ENCODE measurements around the gene LDLRAD3. TPM values are rescaled to one million over a fixed set of nuclear protein-coding genes. Genes with fewer than 3 reads are reported as not detected.
A peak's percentile ranks its signal among the peaks of the same experiment; 100 is the strongest.

The LDLRAD3 gene
- total RNA-seq (2021) = 11.5 and 12.1 TPM in 2 replicates
- long read RNA-seq, transcript LDLRAD3-201 (6 exons, 3,798 nt) = major isoform, 24 of 49 reads
- long read RNA-seq, partial matches to known transcripts = 4 of 49 reads
- long read RNA-seq, other reads (novel, unspliced or antisense) = 18 of 49 reads

- Histone ChIP-seq H3K4ac (ENCODE audit: low read depth, low read length) (no peak within 1 kb of the TSS; the same call in 1 of the 2 replicates), H3K27ac (ENCODE audit: insufficient read length, low read depth, low read length) (no peak within 1 kb of the TSS), H2BK20ac (ENCODE audit: low read depth, low read length, poor library complexity, severe bottlenecking) (no peak within 1 kb of the TSS), H4K8ac (replicated peaks; ENCODE audit: insufficient read length, low read depth, low read length) (no peak within 1 kb of the TSS), H3K18ac (ENCODE audit: insufficient read length, low read depth, low read length) (peak within 1 kb of the TSS; percentile 91), H3K9ac (ENCODE audit: extremely low read depth, insufficient read length, low read length) (peak within 1 kb of the TSS; percentile 68), H4K20me1 (ENCODE audit: control insufficient read depth, insufficient read depth, insufficient read length) (no peaks in the 10 kb centered on the region), H3K56ac (ENCODE audit: insufficient read length, low read depth, low read length) (no peak within 1 kb of the TSS), H3K23me2 (ENCODE audit: insufficient read length, low read depth, low read length, poor library complexity, severe bottlenecking) (peaks cover 9% of the 10 kb centered on the region), H3K4me1 (ENCODE audit: insufficient read depth, low read length) (peaks cover 18% of the 10 kb centered on the region), H3K23ac (ENCODE audit: insufficient read length, low read depth, low read length) (no peak within 1 kb of the TSS), H2AK5ac (ENCODE audit: insufficient read length, low read length) (no peak within 1 kb of the TSS), H3K79me2 (ENCODE audit: insufficient read depth, low read length) (peaks cover 2% of the 10 kb centered on the region; the same call in 1 of the 2 replicates), H3K4me2 (ENCODE audit: insufficient read depth, insufficient read length, low read length) (peak within 1 kb of the TSS; percentile 77), H3K14ac (ENCODE audit: insufficient read depth, low read length) (peak within 1 kb of the TSS; percentile 92; the same call in 1 of the 2 replicates), H2BK120ac (ENCODE audit: low read depth, low read length, poor library complexity, severe bottlenecking) (peak within 1 kb of the TSS; percentile 93), H3K27me3 (ENCODE audit: insufficient read depth, low read length) (no peaks in the 10 kb centered on the region; the same call in 1 of the 2 replicates), H2BK15ac (ENCODE audit: low read depth, low read length) (no peak within 1 kb of the TSS), H2AFZ (ENCODE audit: low read length) (peak within 1 kb of the TSS; percentile 61), H3K9me3 (ENCODE audit: control insufficient read depth, low read depth, low read length) (no peaks in the 10 kb centered on the region), H3K79me1 (ENCODE audit: insufficient read depth, low read depth, low read length, poor library complexity, severe bottlenecking) (peaks cover 7% of the 10 kb centered on the region), H2BK12ac (ENCODE audit: insufficient read length, low read depth, low read length) (no peak within 1 kb of the TSS), H2BK5ac (ENCODE audit: insufficient read length, low read length) (no peak within 1 kb of the TSS), H4K91ac (ENCODE audit: insufficient read length, low read depth, low read length) (no peak within 1 kb of the TSS), H4K5ac (ENCODE audit: insufficient read length, low read depth, low read length) (no peak within 1 kb of the TSS), H3T11ph (ENCODE audit: low read length) (peak within 1 kb of the TSS; percentile 81)
- Mint-ChIP-seq H3K36me3 (ENCODE audit: insufficient read depth in 1 of 3, low read depth in 3 of 3) (peaks cover 0 to 2% (median 0%) of the 10 kb centered on the region in 3 experiments; a peak in 2 of 7 replicates), H3K27me3 (ENCODE audit: low read depth) (peaks cover 36% of the 10 kb centered on the region), H3K9me3 (no peaks in the 10 kb centered on the region), H3K4me3 (peak within 1 kb of the TSS; percentile 87 to 96), H3K4me1 (peaks cover 49 to 59% of the 10 kb centered on the region in 2 experiments), H3K27ac (peak within 1 kb of the TSS; percentile 68 to 88 (median 72))
- TF ChIP-seq CTCF (conservative IDR thresholded peaks at IDR 0.05) = no peak
- peak; percentile 84 for DNase-seq
- WGBS (ENCODE audit: extremely low coverage, insufficient read length, low lambda C conversion rate) = no CpG with 5 or more reads among the region's 97 CpGs
Observed at GRCh38 chr11:35943713-35944502, at the start of gene LDLRAD3. LDLRAD3 (plus strand) TSS chr11:35944062; CDS start chr11:35944099, 37 bp downstream.
